ENCODE data around the gene PLEKHG2. TPM values are rescaled to one million over a fixed set of nuclear protein-coding genes. Genes with fewer than 3 reads are reported as not detected.

Gene PLEKHG2
- total RNA-seq, 1 donor from 2014 or later, result 172 TPM

GRCh38 chr19:39463403-39463802 is 50.9 kb downstream of the PLEKHG2 start:
- H3K27ac Mint-ChIP-seq, result no peak overlapping the region
- no peak for DNase-seq (ENCODE audit: low spot score in 2 of 2, unreplicated experiment in 2 of 2)
- H3K4me3 Mint-ChIP-seq, result no peak overlapping the region
- peaks cover 47% of the 10 kb centered on the region for H3K36me3 Mint-ChIP-seq
- H3K27me3 Mint-ChIP-seq (ENCODE audit: low read depth), result no peaks in the 10 kb centered on the region
- TF ChIP-seq, protein P1, sequence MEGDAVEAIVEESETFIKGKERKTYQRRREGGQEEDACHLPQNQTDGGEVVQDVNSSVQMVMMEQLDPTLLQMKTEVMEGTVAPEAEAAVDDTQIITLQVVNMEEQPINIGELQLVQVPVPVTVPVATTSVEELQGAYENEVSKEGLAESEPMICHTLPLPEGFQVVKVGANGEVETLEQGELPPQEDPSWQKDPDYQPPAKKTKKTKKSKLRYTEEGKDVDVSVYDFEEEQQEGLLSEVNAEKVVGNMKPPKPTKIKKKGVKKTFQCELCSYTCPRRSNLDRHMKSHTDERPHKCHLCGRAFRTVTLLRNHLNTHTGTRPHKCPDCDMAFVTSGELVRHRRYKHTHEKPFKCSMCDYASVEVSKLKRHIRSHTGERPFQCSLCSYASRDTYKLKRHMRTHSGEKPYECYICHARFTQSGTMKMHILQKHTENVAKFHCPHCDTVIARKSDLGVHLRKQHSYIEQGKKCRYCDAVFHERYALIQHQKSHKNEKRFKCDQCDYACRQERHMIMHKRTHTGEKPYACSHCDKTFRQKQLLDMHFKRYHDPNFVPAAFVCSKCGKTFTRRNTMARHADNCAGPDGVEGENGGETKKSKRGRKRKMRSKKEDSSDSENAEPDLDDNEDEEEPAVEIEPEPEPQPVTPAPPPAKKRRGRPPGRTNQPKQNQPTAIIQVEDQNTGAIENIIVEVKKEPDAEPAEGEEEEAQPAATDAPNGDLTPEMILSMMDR (IDR thresholded peaks at IDR 0.05; ENCODE audit: unreplicated experiment), result no peak
- H3K4me1 Mint-ChIP-seq, result no peaks in the 10 kb centered on the region
- no peaks in the 10 kb centered on the region for H3K9me3 Mint-ChIP-seq

DNA sequence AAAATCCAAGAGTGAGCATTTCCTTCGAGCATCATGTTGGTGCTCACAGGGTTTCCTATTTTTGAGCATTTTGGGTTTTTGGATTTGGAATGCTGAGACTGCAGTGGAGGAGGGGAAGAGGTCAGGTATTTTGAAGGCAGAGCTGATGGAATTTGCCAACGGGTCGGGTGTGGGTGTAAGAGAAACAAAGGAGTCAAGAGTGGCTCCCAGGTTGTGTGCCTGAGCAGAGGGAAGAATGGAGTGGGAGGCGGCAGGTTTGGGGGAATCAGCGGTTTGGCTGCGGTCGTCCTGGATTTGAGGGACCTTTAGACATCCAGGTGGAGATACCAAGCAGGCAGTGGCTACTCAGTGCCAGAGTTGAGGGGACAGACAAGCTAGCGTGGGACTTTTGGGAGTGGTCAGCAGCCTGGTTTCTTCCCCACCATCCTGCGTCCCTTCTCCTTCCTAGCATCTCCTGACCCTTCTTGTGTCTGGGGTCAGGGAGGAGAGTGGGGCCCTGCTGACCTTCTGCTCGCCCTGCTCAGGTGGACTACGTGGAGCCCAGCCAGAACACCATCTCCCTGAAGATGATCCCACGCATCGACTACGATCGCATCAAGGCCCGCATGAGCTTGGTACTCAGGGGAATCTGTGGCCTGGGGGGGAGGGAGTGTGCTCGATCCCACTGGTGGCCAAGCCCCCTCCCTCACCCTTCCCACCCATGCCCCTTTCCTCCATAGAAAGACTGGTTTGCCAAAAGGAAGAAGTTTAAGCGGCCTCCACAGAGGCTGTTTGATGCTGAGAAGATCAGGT is 53.7 kb downstream of the PLEKHG2 start:
- Mint-ChIP-seq H3K4me3 (no peak overlapping the region), H3K36me3 (peaks cover 35% of the 10 kb centered on the region), H3K9me3 (no peaks in the 10 kb centered on the region), H3K27ac (no peak overlapping the region), H3K27me3 (ENCODE audit: low read depth) (no peaks in the 10 kb centered on the region), H3K4me1 (no peaks in the 10 kb centered on the region)
- DNase-seq (ENCODE audit: low spot score in 2 of 2, unreplicated experiment in 2 of 2), result no peak
- TF ChIP-seq, protein P1 (IDR thresholded peaks at IDR 0.05; ENCODE audit: unreplicated experiment), result no peak

- Mint-ChIP-seq H3K4me1 (no peaks in the 10 kb centered on the region), H3K27me3 (ENCODE audit: low read depth) (no peaks in the 10 kb centered on the region), H3K9me3 (no peaks in the 10 kb centered on the region), H3K27ac (no peak overlapping the region), H3K4me3 (no peak overlapping the region), H3K36me3 (peaks cover 40% of the 10 kb centered on the region)
- DNase-seq (ENCODE audit: low spot score in 2 of 2, unreplicated experiment in 2 of 2), result no peak
- TF ChIP-seq, protein P1 (IDR thresholded peaks at IDR 0.05; ENCODE audit: unreplicated experiment), result no peak
Observed at GRCh38 chr19:39467941-39468340, 55.5 kb downstream of the PLEKHG2 start.

GRCh38 chr19:39469036-39469435 is 56.6 kb downstream of the PLEKHG2 start:
- H3K4me1 Mint-ChIP-seq, result no peaks in the 10 kb centered on the region
- TF ChIP-seq, protein P1 (IDR thresholded peaks at IDR 0.05; ENCODE audit: unreplicated experiment), result no peak
- no peaks in the 10 kb centered on the region for H3K27me3 Mint-ChIP-seq (ENCODE audit: low read depth)
- peaks cover 37% of the 10 kb centered on the region for H3K36me3 Mint-ChIP-seq
- DNase-seq (ENCODE audit: low spot score in 2 of 2, unreplicated experiment in 2 of 2), result no peak
- H3K9me3 Mint-ChIP-seq, result no peaks in the 10 kb centered on the region
- no peak overlapping the region for H3K4me3 Mint-ChIP-seq
- H3K27ac Mint-ChIP-seq, result no peak overlapping the region

DNA sequence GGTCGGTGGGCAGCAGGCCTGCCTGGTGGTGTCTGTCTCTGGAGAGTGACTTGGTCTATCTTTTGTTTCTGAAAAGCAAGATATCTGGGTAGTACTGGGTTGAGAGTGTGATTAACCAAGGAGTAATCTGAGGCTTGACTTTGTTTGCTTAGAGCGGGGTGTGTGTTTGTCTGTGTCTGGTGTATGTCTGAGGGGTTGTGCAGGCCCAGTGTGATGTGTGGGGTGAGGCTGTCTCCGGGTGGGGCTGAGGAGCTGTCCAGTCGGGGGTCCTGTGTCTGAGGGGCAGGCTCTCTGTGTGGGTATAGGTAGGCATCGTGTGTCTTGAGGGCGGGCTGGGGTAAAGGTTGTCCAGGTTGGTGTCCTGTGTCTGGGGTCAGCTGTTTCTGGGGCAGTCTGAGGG is 57.1 kb downstream of the PLEKHG2 start:
- TF ChIP-seq, protein P1 (IDR thresholded peaks at IDR 0.05; ENCODE audit: unreplicated experiment), result no peak
- H3K27me3 Mint-ChIP-seq (ENCODE audit: low read depth), result no peaks in the 10 kb centered on the region
- H3K9me3 Mint-ChIP-seq, result no peaks in the 10 kb centered on the region
- no peaks in the 10 kb centered on the region for H3K4me1 Mint-ChIP-seq
- peaks cover 41% of the 10 kb centered on the region for H3K36me3 Mint-ChIP-seq
- no peak overlapping the region for H3K27ac Mint-ChIP-seq
- no peak overlapping the region for H3K4me3 Mint-ChIP-seq
- DNase-seq (ENCODE audit: low spot score in 2 of 2, unreplicated experiment in 2 of 2), result no peak
